ENCODE results near the gene ANKRD37. TPM values are rescaled to one million over a fixed set of nuclear protein-coding genes. Genes with fewer than 3 reads are reported as not detected.

ANKRD37 gene
- total and polyA plus RNA-seq, 9 of the 15 experiments (the other 6 are each of a cell fraction or from before 2014, with no cell fraction given) = 1.3 to 53.7 (median 3.6) TPM

DNA sequence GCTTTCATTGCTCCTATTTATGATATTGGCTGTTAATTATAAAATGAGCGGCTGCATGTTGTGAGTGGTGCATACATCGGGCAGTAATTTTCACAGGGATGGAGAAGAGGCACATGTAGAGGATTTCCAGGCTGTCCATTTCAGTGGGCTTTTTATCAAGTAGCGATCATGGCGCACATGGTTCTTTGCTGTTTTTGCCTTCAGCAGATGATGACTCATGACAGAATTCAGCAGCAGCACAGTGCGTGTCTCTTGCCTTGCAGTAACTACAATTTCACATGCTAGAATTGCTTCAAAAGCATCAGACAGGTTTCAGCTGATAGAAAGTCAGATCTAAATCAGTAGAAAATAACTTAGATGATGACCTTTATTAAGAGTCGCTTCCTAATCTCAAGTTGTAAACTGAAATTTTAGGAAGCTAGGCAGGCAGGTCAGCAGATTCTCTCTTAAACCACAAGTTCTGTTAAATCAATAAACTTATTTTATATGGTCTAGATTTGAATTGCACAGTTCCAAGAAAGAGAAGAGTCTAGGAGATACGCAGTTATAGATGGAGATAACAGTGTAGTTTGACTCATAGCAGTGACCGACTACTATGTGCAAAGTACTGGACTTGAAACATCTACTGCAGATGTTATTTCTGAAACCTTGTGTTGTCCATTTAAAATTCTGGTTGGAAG lies 36.7 kb upstream of the ANKRD37 start (continued):
- TF ChIP-seq, protein P1, sequence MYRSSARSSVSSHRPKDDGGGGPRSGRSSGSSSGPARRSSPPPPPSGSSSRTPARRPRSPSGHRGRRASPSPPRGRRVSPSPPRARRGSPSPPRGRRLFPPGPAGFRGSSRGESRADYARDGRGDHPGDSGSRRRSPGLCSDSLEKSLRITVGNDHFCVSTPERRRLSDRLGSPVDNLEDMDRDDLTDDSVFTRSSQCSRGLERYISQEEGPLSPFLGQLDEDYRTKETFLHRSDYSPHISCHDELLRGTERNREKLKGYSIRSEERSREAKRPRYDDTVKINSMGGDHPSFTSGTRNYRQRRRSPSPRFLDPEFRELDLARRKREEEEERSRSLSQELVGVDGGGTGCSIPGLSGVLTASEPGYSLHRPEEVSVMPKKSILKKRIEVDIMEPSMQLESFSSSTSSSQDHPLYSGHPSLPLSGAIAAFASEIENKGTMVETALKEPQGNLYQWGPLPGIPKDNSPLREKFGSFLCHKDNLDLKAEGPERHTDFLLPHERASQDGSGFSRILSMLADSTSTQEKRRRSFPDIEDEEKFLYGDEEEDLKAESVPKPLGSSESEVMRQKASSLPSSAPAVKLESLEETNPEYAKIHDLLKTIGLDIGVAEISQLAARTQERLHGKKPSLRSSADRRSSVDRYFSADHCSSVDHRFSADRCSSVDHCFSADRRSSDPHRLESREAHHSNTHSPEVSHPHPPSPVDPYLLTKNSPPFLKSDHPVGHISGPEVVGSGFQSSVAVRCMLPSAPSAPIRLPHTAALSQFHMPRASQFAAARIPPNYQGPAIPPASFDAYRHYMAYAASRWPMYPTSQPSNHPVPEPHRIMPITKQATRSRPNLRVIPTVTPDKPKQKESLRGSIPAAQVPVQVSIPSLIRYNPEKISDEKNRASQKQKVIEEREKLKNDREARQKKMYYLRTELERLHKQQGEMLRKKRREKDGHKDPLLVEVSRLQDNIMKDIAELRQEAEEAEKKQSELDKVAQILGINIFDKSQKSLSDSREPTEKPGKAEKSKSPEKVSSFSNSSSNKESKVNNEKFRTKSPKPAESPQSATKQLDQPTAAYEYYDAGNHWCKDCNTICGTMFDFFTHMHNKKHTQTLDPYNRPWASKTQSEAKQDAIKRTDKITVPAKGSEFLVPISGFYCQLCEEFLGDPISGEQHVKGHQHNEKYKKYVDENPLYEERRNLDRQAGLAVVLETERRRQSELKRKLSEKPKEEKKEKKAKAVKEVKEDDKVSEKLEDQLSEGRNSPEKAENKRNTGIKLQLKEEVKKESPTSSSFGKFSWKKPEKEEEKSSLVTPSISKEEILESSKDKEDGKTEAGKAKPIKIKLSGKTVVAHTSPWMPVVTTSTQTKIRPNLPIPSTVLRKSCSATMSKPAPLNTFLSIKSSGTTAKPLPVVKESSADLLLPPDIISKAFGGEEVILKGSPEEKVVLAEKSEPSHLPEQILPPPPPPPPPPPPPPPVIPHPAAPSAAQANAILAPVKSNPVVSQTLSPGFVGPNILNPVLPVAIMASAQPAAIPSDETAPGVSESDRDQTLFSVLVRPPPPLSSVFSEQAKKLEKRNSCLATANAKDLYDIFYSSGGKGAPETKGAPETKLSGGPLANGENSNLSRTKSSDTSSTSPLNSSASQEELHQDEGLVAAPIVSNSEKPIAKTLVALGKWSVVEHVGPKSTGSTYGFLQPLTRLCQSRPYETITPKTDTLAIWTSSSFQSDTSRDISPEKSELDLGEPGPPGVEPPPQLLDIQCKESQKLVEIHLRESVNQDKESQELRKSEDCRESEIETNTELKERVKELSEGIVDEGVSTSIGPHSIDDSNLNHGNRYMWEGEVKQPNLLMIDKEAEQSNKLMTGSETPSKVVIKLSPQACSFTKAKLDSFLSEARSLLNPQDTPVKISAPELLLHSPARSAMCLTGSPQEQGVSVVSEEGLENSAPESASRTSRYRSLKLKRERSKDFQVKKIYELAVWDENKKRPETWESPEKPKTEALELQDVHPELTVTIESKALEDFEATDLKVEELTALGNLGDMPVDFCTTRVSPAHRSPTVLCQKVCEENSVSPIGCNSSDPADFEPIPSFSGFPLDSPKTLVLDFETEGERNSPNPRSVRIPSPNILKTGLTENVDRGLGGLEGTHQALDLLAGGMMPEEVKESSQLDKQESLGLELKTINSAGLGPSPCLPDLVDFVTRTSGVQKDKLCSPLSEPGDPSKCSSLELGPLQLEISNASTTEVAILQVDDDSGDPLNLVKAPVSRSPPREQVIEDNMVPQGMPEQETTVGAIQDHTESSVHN (IDR thresholded peaks at IDR 0.05; ENCODE audit: borderline replicate concordance in 1 of 2, low read depth in 1 of 2) = 0 out of 4 replicates have a peak, but pooled peaks of 1 of the 2 experiments have one; percentile 44
- no peak for TF ChIP-seq ZNF551 (CRISPR knock-in tag; IDR thresholded peaks at IDR 0.05)
- peak; percentile 51; the same call in 1 of the 2 replicates for TF ChIP-seq EHMT2 (IDR thresholded peaks at IDR 0.05)
- peak; percentile 76 for TF ChIP-seq L3MBTL2 (IDR thresholded peaks at IDR 0.05)
- TF ChIP-seq LEF1 (IDR thresholded peaks at IDR 0.05) = no peak
- TF ChIP-seq SMARCC2 (IDR thresholded peaks at IDR 0.05; ENCODE audit: low read depth) = peak; percentile 72; the same call in 1 of the 2 replicates
- TF ChIP-seq MTA3 (IDR thresholded peaks at IDR 0.05; ENCODE audit: borderline replicate concordance) = peak; percentile 60; the same call in 1 of the 2 replicates
- no peak for TF ChIP-seq FOXA1 (IDR thresholded peaks at IDR 0.05; ENCODE audit: borderline replicate concordance)
- TF ChIP-seq SNRNP70 (optimal IDR thresholded peaks at IDR 0.05; ENCODE audit: low read depth, low read length) = no peak
- peak; percentile 39; the same call in 1 of the 2 replicates for TF ChIP-seq TEAD4 (IDR thresholded peaks at IDR 0.05; ENCODE audit: low read length)
- no peak for TF ChIP-seq TEAD4 (CRISPR knock-in tag; IDR thresholded peaks at IDR 0.05; ENCODE audit: borderline replicate concordance)
- TF ChIP-seq SNIP1 (IDR thresholded peaks at IDR 0.05; ENCODE audit: low read depth) = no peak
- TF ChIP-seq CTBP1 (IDR thresholded peaks at IDR 0.05; ENCODE audit: borderline replicate concordance) = peak; percentile 26; the same call in 1 of the 2 replicates
- 0 out of 2 replicates have a peak, but pooled peaks have one; percentile 30 for TF ChIP-seq FOXJ2 (tag; IDR thresholded peaks at IDR 0.05)
- TF ChIP-seq C11orf30 (IDR thresholded peaks at IDR 0.05; ENCODE audit: low read depth) = peak; percentile 72
- peak in 1 of 2 experiments; percentile 61; a peak in 1 of 4 replicates for TF ChIP-seq HDAC1 (IDR thresholded peaks at IDR 0.05)
- no peak for TF ChIP-seq CCNT2 (IDR thresholded peaks at IDR 0.05; ENCODE audit: borderline replicate concordance, extremely low read depth, insufficient read length, low read depth, low read length)
- no peak for TF ChIP-seq GTF2F1 (IDR thresholded peaks at IDR 0.05; ENCODE audit: low read depth, low read length)
- no peak for TF ChIP-seq BRD9 (IDR thresholded peaks at IDR 0.05; ENCODE audit: low read depth, partially characterized antibody)
- 0 out of 2 replicates have a peak, but pooled peaks have one; percentile 52 for TF ChIP-seq HDAC2 (IDR thresholded peaks at IDR 0.05)

All from K562 (cell line).